ENCODE measurements around the gene NKX1-2. TPM values are rescaled to one million over a fixed set of nuclear protein-coding genes. Genes with fewer than 3 reads are reported as not detected.

Gene NKX1-2
- total and polyA plus RNA-seq, 2 experiments from 2014 or later, result 9.8 to 39.4 TPM

GRCh38 chr10:124474514-124475070, 24.8 kb upstream of the NKX1-2 start (continued):
- TF ChIP-seq JUNB (IDR thresholded peaks at IDR 0.05; ENCODE audit: unreplicated experiment), result no peak

- Mint-ChIP-seq H3K27ac (peak overlapping the region; percentile 45; the same call in 1 of the 2 replicates), H3K27me3 (ENCODE audit: insufficient read depth, low read depth, poor library complexity) (peaks cover 14% of the 10 kb centered on the region), H3K4me1 (peaks cover 52% of the 10 kb centered on the region), H3K4me3 (no peak overlapping the region), H3K9me3 (no peaks in the 10 kb centered on the region), H3K36me3 (ENCODE audit: low read depth) (no peaks in the 10 kb centered on the region; the same call in 2 of the 3 replicates)
- Histone ChIP-seq H4K20me1 (replicated peaks; ENCODE audit: insufficient read depth) (no peaks in the 10 kb centered on the region), H3K4me1 (ENCODE audit: insufficient read depth) (peaks cover 54% of the 10 kb centered on the region), H3K9me2 (ENCODE audit: insufficient read depth) (no peaks in the 10 kb centered on the region), H2AFZ (no peak overlapping the region), H3K36me3 (ENCODE audit: insufficient read depth) (no peaks in the 10 kb centered on the region), H3F3A (replicated peaks; ENCODE audit: low read depth) (peaks cover 9% of the 10 kb centered on the region), H3K27ac (ENCODE audit: low read depth) (0 out of 2 replicates have a peak overlapping the region, but pooled peaks have one; percentile 50), H3K27me3 (ENCODE audit: insufficient read depth) (no peaks in the 10 kb centered on the region), H3K79me2 (replicated peaks; ENCODE audit: insufficient read depth) (peaks cover 5% of the 10 kb centered on the region), H3K4me3 (no peak overlapping the region), H3K4me2 (no peak overlapping the region)
- TF ChIP-seq CREB1 (CRISPR knock-in tag; IDR thresholded peaks at IDR 0.05; ENCODE audit: low read depth) (no peak), ZNF114 (CRISPR knock-in tag; IDR thresholded peaks at IDR 0.05) (no peak)
- DNase-seq (ENCODE audit: low spot score), result no peak
- ATAC-seq, result no peak
Observed at GRCh38 chr10:124473070-124473469, 23.2 kb upstream of the NKX1-2 start.

GRCh38 chr10:124472071-124472470, 22.2 kb upstream of the NKX1-2 start:
- Histone ChIP-seq H3K79me2 (replicated peaks; ENCODE audit: insufficient read depth) (peaks cover 15% of the 10 kb centered on the region), H3K4me1 (ENCODE audit: insufficient read depth) (peaks cover 53% of the 10 kb centered on the region), H2AFZ (no peak overlapping the region), H3K27me3 (ENCODE audit: insufficient read depth) (no peaks in the 10 kb centered on the region), H3K36me3 (ENCODE audit: insufficient read depth) (no peaks in the 10 kb centered on the region), H3K9me2 (ENCODE audit: insufficient read depth) (no peaks in the 10 kb centered on the region), H3K4me2 (no peak overlapping the region), H4K20me1 (replicated peaks; ENCODE audit: insufficient read depth) (no peaks in the 10 kb centered on the region), H3K27ac (ENCODE audit: low read depth) (peak overlapping the region; percentile 78), H3K4me3 (no peak overlapping the region), H3F3A (replicated peaks; ENCODE audit: low read depth) (peaks cover 9% of the 10 kb centered on the region)
- Mint-ChIP-seq H3K27ac (peak overlapping the region; percentile 62), H3K27me3 (ENCODE audit: insufficient read depth, low read depth, poor library complexity) (peaks cover 15% of the 10 kb centered on the region), H3K4me1 (peaks cover 53% of the 10 kb centered on the region), H3K9me3 (no peaks in the 10 kb centered on the region), H3K4me3 (no peak overlapping the region), H3K36me3 (ENCODE audit: low read depth) (no peaks in the 10 kb centered on the region; the same call in 2 of the 3 replicates)
- ATAC-seq, result no peak
- no peak for DNase-seq (ENCODE audit: low spot score)
- no peak for TF ChIP-seq ZNF114 (CRISPR knock-in tag; IDR thresholded peaks at IDR 0.05)

- peaks cover 24% of the 10 kb centered on the region for H3K79me2 ChIP-seq (replicated peaks; ENCODE audit: insufficient read depth)
- TF ChIP-seq EZH2 (IDR thresholded peaks at IDR 0.05; ENCODE audit: low read depth, unreplicated experiment) (no peak), STAT1 (IDR thresholded peaks at IDR 0.05; ENCODE audit: unreplicated experiment) (no peak), ZNF462 (CRISPR knock-in tag; IDR thresholded peaks at IDR 0.05) (no peak)
- peaks cover 58% of the 10 kb centered on the region for H3K4me1 Mint-ChIP-seq
- peaks cover 15% of the 10 kb centered on the region for H3K27me3 Mint-ChIP-seq (ENCODE audit: insufficient read depth, low read depth, poor library complexity)
- H3K27ac Mint-ChIP-seq, result peak overlapping the region; percentile 93
- no peaks in the 10 kb centered on the region for H3K9me3 Mint-ChIP-seq
- no peak for DNase-seq (ENCODE audit: low spot score)
- no peak overlapping the region for H2AFZ ChIP-seq
- H3K4me3 ChIP-seq, result peak overlapping the region; percentile 38
- peak overlapping the region; percentile 95 for H3K27ac ChIP-seq (ENCODE audit: low read depth)
- H3K36me3 ChIP-seq (ENCODE audit: insufficient read depth), result no peaks in the 10 kb centered on the region
- ATAC-seq, result no peak
- peaks cover 11% of the 10 kb centered on the region for H3F3A ChIP-seq (replicated peaks; ENCODE audit: low read depth)
- no peaks in the 10 kb centered on the region for H4K20me1 ChIP-seq (replicated peaks; ENCODE audit: insufficient read depth)
- H3K27me3 ChIP-seq (ENCODE audit: insufficient read depth), result no peaks in the 10 kb centered on the region
- peaks cover 58% of the 10 kb centered on the region for H3K4me1 ChIP-seq (ENCODE audit: insufficient read depth)
- no peaks in the 10 kb centered on the region; the same call in 2 of the 3 replicates for H3K36me3 Mint-ChIP-seq (ENCODE audit: low read depth)
- peak overlapping the region; percentile 69 for H3K4me2 ChIP-seq
- peak overlapping the region; percentile 44 for H3K4me3 Mint-ChIP-seq
- no peaks in the 10 kb centered on the region for H3K9me2 ChIP-seq (ENCODE audit: insufficient read depth)
Observed at GRCh38 chr10:124470544-124471434, 21.0 kb upstream of the NKX1-2 start.

Measured in GM23338 (cell line).